HL-60/S4 treated with phorbol 12-myristate 13-acetate at 8.2 ng/mL for 4 days and 3 days (cell line): ENCODE results near the gene TRAIP.
"Not testable (repeated sequence)": the region's sequence is repeated elsewhere in the genome, so short reads cannot be mapped to it uniquely, and the experiment has no call there.

ENCODE experiments used
- in situ Hi-C: fragments of 300-500 bp; cut with MboI; formaldehyde crosslinking; loops from 2 replicates; pipeline ENCODE4 v1.15.0; 2022; ENCODE audit warnings: low sequenced_read_pairs

Gene TRAIP

GRCh38 chr3:49793486-49794085 is 62.8 kb downstream of the TRAIP start:
- in situ Hi-C loops, result no loop called here

- in situ Hi-C loops, result no loop called here
Observed at GRCh38 chr3:49792371-49793150, 63.8 kb downstream of the TRAIP start.

GRCh38 chr3:49791571-49791970 is 64.8 kb downstream of the TRAIP start:
- in situ Hi-C loops, result no loop called here

DNA sequence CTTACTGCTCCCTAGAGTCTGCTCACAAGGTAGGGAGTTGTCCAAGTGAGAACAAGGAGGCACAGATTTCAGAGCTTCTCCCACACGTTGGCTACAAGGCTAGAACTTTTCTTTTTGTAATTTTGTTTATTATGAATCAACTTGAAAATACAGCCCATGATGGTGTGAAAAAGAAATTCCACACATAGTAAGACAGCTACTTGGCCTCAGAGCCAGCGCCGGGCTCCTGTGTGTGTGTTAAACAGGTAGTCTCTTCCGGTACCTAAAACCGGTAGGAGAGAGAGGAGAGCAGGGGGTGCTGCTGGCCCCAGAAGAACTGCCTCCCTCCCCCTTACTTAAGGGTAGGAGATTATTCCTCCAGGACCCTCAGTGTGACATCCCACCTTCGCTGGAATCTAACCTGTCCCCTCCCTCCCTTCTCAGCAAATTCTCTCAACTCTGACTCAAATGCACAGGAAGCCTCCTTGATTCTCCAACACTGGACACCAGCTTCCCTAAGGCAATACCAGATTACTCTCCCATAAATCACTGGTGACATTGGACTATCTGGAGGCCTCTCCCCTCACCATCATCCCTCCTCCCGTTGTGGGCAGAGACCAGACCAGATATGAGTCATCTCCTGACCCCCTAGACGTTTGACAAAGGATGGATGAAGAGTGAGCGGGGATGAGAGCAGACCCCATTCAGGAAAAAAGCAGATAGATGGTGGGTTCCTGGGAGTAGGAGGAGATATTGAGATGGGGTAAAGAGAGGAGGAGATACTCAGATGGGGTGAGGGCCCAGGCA is 65.5 kb downstream of the TRAIP start:
- in situ Hi-C loops, result no loop called here

DNA sequence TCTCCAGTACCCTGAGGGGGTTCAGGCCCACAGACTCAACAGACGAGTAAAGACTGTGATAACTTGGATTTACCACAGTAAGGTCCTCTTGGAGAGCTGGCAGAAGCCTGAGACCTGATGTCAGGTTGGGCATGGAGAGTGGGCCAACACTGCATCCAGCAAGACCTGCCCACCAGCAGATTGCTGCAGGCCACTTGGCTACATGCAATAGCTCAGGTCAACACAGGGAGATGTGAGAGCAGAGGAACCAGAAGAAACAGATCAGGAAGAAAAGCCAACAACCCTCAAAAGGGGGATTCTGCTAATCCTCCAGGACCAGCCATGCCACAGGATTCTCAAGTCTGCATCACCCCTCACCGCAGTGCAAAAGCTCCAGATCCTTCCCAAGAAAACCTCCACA is 68.3 kb downstream of the TRAIP start:
- in situ Hi-C loops, result no loop called here

GRCh38 chr3:49787536-49787935 is 68.8 kb downstream of the TRAIP start:
- in situ Hi-C loops, result no loop called here

DNA sequence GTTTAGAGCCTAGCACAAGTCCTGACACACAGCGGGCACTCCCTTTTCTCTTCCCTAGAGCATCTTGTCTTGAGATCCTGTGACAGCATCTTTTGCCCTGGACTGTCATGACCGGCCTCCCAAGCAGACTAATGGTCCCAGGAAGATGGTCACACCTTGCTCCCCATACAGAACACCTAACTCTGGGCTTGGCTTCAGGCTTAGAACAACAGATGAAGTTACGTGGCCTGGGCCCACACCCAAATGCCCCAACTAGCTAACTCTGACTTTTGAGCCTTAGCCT is 69.2 kb downstream of the TRAIP start:
- in situ Hi-C loops, result no loop called here

- in situ Hi-C loops, result no loop called here
Observed at GRCh38 chr3:49786357-49787181, 69.8 kb downstream of the TRAIP start, which contains the start of gene IP6K1. Gene IP6K1 (minus strand): TSS chr3:49786542. CDS start chr3:49748040, 38,502 bp downstream.

- in situ Hi-C loops, result no loop called here
Observed at GRCh38 chr3:49785565-49786356, 70.6 kb downstream of the TRAIP start.

GRCh38 chr3:49782277-49782676 is 74.1 kb downstream of the TRAIP start:
- in situ Hi-C loops, result not testable (repeated sequence)

GRCh38 chr3:49781415-49782199 is 74.8 kb downstream of the TRAIP start:
- in situ Hi-C loops, result no loop called here

GRCh38 chr3:49780975-49781365 is 75.4 kb downstream of the TRAIP start:
- in situ Hi-C loops, result not testable (repeated sequence)

DNA sequence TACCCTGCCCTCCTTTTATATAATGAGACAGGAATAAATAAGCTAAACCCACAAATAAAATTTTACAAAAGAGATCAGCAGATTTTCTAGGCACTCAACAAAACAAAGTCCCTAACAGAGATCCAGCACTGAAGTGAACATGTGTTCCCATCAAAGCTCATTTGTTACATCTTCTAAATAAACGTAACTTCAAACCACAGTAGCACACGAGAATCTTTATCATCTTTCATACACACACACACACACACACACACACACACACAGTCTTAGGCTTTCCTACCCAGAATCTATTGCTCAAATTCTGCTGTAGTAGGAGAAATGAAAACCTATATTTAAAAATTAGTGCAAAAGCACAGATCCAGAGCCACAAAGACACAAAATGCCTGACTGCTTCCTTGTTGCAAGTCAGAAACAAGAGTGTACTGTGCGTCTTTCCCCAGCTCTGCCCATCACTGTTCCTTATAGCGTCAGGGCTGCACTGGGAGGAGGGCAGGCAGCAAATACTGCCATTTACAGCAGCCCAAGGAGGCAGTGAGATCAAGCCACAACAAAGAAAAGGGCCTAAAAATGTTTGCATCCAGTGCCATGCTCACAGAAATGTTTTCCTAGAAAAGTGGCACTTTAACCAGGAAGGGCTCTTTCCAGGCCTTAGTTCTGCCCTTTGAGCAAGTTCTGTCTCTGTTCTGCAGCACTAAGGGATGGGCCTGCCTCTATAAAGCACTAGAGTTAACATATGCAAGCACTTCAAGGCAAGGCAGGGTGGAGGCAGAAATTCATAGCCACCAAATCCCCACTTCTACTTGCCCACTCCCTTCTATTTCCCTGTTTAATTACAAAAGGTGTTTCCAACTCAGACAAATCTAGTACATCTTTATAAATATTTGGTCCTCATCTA is 76.0 kb downstream of the TRAIP start:
- in situ Hi-C loops, result no loop called here

DNA sequence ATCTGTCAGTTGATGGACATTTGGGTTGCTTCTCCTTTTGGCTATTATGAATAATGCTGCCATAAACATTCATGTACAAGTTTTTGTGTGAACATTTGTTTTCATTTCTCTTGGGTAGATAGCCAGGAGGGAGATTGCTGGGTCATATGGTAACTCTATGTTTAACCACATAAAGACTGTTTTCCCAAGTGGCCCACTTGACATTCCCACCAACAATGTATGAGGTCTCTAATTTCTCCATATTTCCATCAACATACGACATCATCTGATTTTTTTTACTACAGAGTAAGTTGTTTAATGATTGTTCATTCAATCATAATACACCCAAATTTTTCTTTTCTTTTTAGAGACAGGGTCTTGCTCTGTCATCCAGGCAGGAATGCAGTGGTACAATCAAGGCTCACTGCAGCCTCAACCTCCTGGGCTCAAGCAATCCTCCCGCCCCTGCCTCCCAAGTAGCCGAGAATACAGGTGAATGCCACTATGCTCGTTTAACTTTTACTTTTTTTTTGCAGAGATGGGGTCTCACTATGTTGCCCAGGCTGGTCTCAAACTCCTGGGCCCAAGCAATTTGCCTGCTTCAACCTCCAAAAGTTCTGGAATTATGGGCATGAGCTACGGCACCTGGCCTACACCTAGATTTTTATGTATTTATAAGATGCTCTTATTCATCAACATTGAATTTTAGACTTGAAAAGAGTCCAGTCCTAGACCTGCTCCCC is 76.8 kb downstream of the TRAIP start:
- in situ Hi-C loops, result no loop called here
